Ecto neural progenitor cell (in vitro differentiated cells): ENCODE data around the gene ZNF700.
"Not testable (repeated sequence)": the region's sequence is repeated elsewhere in the genome, so short reads cannot be mapped to it uniquely, and the experiment has no call there.

Experiments
- DNase-seq: peaks from one replicate; pipeline ENCODE4 v3.0.0-alpha.2; 2018; ENCODE audit warnings: low spot score

ZNF700 gene

DNA sequence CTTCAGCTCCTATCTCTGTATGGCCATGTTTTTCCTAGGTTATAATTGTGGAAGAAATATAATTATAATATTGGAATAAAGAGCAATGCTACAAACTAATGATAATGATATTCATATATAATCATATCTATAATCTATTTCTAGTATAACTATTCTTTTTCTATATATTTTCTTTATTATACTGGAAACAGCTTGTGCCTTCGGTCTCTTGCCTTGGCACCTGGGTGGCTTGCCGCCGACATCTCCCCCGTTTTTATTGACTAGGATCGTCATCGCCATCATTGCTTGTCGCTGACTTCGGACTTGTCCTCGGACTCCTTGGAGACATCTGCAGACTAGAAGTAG is 64.2 kb downstream of the ZNF700 start:
- no peak for DNase-seq

- not testable (repeated sequence) for DNase-seq
Observed at GRCh38 chr19:11991921-11992320, 67.0 kb downstream of the ZNF700 start.

- no peak for DNase-seq
Observed at GRCh38 chr19:11995174-11995573, 70.3 kb downstream of the ZNF700 start.
